ENCODE results near the gene ATP6AP1.

Gene ATP6AP1

GRCh38 chrX:154471839-154472684, 43.6 kb downstream of the ATP6AP1 start:
- DNase-seq (ENCODE audit: low read depth): no peak

GRCh38 chrX:154472685-154473632, 44.5 kb downstream of the ATP6AP1 start:
- no peak for DNase-seq (ENCODE audit: low read depth)

- no peak for DNase-seq (ENCODE audit: low read depth)
Observed at GRCh38 chrX:154473683-154474082, 45.2 kb downstream of the ATP6AP1 start.

- DNase-seq (ENCODE audit: low read depth): no peak
Observed at GRCh38 chrX:154476821-154477220, 48.3 kb downstream of the ATP6AP1 start.

- DNase-seq (ENCODE audit: low read depth): no peak
Observed at GRCh38 chrX:154477891-154478477, 49.5 kb downstream of the ATP6AP1 start.

DNA sequence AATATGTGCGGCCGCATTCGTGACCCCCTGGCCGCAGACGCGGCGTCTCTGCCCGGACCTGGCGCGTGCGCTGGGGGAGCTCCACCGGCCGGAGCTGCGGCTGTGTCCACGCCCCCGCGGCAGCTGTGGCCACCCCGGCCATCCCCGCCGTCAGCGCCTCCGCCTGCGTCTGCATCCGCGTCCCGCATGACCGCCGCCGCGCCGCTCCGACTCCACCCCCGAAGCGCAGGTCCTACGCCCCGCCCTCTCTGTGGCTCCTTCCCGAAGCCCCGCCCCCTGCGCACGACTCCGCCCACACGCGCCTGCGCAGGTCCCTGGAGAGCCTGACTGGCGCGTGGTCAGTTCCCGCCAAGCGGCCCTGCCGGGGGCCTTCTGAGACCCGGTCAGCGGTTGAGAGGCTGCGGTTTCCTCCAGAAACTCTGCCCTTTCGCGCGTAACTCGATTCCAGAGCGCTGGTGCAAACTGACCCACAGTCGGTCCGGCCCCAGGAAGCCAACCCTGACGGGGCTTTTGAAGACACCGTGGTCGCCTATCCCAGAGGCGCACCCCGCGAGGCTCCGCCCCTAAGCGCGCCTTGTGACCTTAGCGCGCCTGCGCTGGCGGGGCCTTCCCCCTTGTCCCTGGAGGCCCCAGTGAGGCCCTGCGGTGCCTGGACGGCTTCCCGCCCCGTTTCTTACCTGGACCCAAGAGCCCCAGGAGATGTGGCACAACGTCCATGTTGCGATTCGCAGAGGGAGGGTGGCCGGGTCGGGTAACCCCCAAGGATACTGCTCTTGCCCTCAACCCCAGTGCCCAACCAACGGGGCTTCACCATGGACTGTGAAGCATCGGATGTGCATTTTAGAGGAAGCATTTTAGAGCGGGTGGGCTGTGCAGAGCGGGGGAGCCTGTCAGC, 50.5 kb downstream of the ATP6AP1 start, which contains the start of gene LAGE3:
LAGE3 (minus strand) TSS at position 554 of the 895 bp plus-strand sequence; CDS start at position 188, 366 bp downstream.
- peak; percentile 88 for DNase-seq (ENCODE audit: low read depth)

- no peak for DNase-seq (ENCODE audit: low read depth)
Observed at GRCh38 chrX:154481195-154481594, 52.7 kb downstream of the ATP6AP1 start.

GRCh38 chrX:154481911-154482601, 53.6 kb downstream of the ATP6AP1 start:
- DNase-seq (ENCODE audit: low read depth): no peak

DNA sequence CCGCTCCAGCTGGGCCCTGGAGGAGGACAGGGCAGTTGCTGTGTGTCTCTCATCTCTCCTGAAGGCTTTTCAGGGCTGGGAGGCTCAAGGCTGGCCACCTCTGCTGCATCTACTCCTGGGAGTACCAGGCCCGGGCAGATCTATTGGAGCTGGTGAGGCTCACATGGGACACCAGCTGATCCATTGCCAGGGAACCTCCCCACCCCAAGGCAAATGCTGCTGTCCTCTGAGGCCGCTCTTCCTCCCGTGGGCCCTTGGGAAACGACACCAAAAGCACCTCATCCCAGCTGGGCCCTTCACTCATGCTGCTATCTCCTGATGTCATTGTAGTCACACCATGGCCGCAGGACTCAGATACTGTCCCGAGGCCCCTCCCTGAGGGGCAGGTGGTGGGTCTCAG, 54.3 kb downstream of the ATP6AP1 start:
- DNase-seq (ENCODE audit: low read depth): no peak

- no peak for DNase-seq (ENCODE audit: low read depth)
Observed at GRCh38 chrX:154483325-154483724, 54.8 kb downstream of the ATP6AP1 start.

DNA sequence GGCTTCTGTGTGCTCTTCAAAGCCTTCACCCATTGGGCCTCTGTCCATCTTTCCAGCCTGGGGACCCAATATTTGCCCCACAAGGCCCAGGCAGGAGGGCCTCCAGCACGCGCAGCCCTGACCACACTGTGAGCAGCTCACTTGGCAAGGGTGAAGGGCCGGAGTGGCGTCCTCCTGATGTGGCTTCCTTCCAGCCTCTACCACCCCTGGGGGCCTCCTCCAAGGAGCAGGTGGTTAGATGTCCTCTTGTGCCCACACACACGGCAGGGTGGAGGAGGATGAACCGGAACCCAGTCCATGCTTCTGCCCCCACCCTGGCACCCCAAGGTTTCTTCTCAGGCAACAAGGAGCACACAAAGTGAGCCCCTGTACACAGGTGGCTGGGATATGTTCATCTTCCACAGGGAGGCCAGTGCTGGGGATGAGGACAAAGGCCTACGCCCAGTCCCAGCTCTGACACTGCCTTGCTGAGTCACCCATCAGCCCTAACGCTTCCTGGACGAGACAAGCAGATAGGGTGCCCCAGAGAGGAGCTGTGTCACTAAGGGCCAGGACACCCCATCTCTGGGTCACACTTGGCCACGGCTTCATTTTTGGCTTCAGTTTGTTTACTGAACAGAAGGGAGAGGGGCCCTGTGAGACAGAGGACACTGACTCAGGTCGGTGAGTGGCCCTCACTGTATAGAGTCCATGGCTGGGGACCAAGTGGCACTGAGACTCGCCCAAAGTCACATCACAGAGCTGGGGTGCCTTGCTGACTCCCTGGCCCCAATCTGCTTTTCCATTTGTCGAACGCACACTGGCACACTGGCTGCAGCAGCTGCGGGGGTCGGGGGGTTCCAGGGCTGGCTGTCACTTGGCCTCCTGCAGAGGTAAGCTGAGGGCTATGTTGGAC, 56.0 kb downstream of the ATP6AP1 start:
- no peak for DNase-seq (ENCODE audit: low read depth)

- no peak for DNase-seq (ENCODE audit: low read depth)
Observed at GRCh38 chrX:154485150-154486051, 56.9 kb downstream of the ATP6AP1 start.

DNA sequence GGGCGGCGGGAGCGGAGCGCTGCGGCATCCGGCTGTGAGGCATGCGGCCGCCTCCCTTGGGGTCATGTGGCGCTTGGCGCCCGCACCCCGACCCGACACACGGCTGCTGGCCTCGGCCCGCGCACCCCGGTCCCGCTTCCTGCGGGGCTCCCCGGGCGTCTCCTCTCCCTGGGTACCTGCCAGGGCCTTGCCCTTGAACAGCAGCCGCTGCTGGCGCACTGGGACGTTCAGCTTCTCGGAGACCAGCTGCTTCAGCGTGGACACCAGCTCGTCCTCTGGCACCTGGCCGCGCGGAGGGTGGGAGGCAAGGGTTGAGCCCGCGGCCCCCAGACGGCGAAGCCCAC, 57.5 kb downstream of the ATP6AP1 start:
- no peak for DNase-seq (ENCODE audit: low read depth)

Data from activated T-helper 9 cell treated with anti-CD3 and anti-CD28 coated beads, Interleukin-2, amount 50 U/mL, for 16 hours (primary cell).